ENCODE results near the gene SAMD14.

SAMD14 gene

DNA sequence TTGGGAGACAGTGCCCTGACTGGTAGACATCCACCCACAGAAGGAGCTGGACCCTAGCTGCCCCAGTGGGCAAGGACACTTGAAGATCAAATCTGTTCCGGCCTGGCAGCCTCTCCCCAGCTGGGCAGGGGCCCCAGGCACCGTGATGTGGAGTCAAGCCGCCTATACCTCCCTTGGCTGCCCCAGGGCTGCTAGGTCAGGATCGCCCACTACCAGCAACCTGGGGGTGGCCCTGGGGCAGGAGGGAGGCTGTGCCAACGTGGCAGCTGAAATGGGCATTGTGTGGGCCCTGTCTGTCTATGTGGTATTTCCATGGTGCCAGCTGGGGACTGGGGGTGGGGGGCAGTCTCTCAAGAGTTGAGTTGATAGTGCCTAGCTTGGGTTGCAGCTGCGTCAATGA is 33.9 kb downstream of the SAMD14 start:
- no peak for DNase-seq (ENCODE audit: low read depth)

DNA sequence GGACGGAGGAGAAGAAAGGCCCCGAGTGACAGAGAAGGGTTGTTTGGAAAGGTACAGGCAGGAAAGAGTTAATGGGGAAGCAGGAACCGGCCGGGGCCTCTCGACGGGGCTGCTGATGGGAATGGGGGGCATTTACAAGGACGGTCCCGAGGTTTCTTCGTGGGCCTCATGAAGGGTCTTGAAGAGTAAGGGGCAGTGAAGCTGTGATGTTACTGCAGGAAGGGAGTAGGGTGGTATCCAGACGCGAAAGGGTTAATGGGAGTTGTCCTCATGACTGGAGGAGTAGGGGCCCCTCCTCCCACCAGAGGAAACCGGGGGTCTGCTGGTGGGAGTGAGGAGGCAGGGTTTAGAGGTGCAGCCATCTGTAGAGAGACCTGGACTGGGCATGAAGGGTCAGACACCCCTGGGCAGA is 34.3 kb downstream of the SAMD14 start:
- no peak for DNase-seq (ENCODE audit: low read depth)

DNA sequence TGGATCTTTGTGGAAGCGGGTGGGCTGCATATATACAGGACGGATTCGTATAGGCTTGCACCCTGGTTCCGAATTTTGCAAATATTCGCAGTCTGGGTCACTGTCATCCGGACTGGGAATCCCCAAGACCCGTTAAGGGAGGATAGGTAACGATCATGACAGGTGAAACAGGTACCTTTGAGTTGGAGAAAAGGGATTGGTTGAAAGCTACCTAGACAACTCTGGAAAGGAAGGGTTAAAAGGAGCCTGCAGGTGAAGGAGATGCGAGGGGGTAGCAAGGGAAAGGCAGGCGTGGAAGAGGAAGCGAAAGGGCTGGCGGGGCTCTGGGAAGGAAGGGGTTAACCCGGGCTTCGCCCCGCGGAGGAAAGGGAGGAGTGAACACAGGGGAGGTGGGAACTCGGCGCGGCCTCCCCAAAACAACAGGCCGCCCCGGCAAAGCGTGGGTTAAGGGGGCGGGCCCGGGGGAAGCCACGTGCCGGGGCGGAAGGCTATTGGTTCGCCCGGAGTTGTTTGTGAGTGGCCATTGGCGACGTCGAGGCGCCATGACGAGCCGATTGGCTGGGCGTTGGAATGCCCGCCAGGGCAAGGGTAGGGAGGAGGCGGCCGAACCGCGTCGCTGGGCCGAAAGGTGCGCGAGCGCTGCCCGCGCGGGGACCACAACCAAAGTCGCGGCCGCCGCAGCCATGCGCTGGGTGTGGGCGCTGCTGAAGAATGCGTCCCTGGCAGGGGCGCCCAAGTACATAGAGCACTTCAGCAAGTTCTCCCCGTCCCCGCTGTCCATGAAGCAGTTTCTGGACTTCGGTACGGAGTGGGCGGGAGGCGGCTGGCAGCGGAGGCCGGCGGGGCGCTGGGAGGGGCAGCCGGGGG is 35.0 kb downstream of the SAMD14 start, which contains the start of gene PDK2:
TSS of gene PDK2 (plus strand) at position 599 of the 867 bp plus-strand sequence. CDS start at position 684, 85 bp downstream.
- peak; percentile 73 for DNase-seq (ENCODE audit: low read depth)

DNA sequence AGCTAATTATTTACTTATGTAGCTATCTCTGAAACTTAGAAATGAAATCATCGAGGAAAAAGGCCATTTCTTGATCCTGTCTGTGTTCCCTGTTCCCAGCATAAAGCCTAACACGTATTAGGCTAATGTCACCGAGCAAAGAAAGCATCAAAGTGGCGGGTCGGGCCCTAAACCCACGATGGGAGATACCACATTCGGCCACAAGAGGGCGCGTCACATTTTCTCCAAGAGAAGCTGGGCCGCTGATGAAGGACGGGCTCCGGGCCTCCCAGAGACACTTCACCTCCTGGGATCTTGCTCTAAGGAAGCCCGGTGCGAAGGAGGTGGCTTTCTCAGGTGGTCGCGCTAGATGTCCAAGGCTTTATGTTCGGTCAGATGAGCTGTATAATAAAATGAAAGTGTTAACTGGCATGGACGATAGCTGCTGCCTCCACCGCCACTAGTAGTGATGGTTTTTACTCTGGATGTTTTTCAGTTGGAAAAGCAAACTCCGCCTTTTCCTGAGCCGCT is 35.7 kb downstream of the SAMD14 start:
- peak; percentile 72 for DNase-seq (ENCODE audit: low read depth)

DNA sequence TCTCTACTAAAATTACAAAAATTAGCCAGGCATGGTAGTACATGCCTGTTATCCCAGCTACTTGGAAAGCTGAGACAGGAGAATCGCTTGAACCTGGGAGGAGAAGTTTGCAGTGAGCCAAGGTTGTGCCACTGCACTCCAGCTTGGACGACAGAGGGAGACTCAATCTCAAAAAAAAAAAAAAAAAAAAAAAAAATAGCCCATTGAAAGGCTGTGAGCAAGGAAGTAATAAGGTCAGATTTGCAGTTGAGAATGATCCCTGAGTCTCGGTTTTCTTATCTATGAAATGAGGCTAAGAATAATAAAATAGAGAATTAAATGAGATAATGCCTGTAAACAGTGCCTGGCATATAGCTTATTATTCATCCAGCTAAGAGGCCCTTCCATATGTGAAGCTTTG is 36.2 kb downstream of the SAMD14 start:
- no peak for DNase-seq (ENCODE audit: low read depth)

DNA sequence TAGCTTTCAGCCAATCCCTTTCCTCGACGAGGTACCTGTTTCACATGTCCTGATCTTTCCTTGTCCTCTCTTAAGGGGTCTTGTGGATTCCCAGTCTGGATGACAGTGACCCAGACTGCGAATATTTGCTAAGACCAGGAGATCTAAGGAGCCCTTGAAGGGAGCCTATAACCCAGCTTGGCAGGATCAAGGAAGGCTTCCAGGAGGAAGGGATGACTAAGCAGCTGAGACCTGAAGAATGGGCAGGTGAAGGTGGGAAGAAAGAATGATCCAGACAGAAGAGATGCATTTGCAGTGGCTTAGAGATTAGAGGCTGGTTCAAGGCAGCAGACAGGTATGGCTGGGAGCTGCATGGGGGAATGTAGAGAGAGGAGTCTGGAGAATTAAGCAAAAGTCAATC is 36.7 kb downstream of the SAMD14 start:
- DNase-seq (ENCODE audit: low read depth): no peak

DNA sequence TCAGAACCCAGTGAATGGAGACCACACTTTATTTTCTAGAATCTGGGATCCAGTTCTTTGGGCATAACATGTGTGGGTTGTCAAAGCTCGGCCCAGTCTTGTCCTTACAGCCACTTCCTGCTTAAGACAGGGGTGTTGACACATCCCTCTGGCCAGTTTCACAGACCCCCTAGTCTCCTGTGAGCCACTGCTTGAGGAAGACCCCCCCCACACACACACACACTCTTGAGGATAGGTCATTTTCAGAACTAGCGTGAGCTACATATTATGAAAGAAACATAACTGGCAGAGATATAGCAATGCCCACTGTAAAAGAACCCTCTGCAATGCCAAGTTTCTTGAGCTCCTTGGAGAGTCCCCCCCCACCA is 38.1 kb downstream of the SAMD14 start:
- DNase-seq (ENCODE audit: low read depth): no peak

DNA sequence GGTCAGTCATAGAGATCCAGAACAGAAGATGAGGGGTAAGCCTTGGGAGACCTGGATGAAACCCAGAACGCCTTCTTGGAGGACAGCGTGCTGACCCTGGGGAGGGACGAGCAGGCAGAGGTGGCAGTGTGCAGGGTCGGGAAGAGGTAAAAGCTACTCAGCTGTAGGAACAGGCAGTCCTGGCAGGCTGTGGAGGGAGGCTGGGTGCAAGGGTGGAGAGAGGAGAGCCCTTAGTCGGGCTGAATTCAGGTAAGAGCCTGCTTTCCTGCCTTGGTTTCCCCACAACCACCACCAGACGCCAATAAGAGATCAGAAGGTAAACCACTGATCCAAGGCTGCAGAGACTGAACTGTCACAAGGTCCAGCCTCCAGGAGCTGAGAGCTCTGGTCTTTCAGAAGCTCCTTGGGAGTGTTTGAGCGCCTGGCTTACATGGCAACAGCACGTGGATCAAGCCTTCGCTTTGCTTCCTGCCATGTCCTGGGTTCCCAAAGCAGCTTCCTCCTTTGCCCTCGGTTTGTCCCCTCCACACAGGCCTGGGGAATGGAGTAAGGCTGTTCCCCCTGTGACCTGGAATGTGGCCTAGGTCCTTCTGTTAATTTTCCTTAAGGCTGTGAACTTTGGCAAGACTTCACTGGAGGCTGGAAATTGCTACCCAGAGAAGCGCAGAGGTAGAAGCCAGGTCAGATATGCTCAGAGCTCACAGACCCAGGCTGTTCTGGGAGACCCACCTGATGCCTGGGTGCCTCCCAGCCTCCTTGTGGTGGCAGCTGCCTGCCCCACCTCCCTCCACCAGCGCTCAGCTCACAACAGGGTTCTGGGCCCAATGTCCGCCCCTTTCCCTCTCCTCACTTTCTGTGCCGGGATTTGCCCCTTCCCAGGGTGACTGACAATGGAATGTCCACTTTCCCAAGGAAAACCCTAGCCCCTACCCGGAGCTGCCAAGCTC is 38.7 kb downstream of the SAMD14 start:
- DNase-seq (ENCODE audit: low read depth): no peak

DNA sequence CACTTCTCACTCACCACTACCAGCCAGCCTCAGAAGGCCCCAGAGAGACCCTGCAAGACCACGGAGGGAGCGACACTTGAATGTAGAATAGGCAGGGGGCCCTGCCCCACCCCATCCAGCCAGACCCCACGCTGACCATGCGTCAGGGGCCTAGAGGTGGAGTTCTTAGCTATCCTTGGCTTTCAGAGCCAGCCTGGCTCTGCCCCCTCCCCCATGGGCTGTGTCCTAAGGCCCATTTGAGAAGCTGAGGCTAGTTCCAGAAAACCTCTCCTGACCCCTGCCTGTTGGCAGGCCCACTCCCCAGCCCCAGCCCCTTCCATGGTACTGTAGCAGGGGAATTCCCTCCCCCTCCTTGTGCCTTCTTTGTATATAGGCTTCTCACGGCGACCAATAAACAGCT is 39.9 kb downstream of the SAMD14 start:
- no peak for DNase-seq (ENCODE audit: low read depth)

DNA sequence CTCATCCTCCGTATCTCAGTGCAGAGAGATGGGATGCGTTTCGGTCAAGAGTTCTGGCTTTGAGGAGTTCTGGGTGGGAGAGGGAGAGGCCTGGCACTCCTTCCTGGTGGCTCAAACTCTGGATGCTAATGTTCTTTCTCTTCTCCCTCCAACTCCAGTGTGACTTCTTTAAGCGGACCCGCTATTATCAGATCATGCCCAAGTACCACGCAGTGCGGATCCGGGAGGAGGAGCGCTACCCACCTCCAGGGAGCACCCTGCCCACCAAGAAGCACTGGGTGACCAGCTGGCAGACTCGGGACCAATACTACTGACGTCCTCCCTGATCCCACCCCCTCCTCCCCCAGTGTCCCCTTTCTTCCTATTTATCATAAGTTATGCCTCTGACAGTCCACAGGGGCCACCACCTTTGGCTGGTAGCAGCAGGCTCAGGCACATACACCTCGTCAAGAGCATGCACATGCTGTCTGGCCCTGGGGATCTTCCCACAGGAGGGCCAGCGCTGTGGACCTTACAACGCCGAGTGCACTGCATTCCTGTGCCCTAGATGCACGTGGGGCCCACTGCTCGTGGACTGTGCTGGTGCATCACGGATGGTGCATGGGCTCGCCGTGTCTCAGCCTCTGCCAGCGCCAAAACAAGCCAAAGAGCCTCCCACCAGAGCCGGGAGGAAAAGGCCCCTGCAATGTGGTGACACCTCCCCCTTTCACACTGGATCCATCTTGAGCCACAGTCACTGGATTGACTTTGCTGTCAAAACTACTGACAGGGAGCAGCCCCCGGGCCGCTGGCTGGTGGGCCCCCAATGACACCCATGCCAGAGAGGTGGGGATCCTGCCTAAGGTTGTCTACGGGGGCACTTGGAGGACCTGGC is 40.8 kb downstream of the SAMD14 start:
- no peak for DNase-seq (ENCODE audit: low read depth)

DNA sequence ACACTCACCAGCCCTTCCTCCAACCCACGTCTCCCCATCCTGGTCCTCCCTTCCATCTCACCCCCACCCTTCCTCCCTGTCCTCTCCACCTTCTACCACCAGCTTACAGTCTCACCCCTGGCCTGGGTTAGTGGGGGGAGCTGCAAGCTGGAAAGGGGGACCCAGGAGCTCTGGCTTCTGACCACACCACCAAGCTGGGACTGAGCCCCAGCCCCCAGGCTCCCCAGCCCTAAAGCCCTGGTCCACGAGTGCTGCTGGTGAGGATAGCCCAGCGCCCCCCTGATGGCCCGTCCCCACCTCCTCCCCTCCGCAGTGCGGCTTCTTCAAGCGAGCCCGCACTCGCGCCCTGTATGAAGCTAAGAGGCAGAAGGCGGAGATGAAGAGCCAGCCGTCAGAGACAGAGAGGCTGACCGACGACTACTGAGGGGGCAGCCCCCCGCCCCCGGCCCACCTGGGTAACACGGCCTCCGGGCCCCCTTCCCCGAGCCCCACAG is 42.0 kb downstream of the SAMD14 start:
- no peak for DNase-seq (ENCODE audit: low read depth)

DNA sequence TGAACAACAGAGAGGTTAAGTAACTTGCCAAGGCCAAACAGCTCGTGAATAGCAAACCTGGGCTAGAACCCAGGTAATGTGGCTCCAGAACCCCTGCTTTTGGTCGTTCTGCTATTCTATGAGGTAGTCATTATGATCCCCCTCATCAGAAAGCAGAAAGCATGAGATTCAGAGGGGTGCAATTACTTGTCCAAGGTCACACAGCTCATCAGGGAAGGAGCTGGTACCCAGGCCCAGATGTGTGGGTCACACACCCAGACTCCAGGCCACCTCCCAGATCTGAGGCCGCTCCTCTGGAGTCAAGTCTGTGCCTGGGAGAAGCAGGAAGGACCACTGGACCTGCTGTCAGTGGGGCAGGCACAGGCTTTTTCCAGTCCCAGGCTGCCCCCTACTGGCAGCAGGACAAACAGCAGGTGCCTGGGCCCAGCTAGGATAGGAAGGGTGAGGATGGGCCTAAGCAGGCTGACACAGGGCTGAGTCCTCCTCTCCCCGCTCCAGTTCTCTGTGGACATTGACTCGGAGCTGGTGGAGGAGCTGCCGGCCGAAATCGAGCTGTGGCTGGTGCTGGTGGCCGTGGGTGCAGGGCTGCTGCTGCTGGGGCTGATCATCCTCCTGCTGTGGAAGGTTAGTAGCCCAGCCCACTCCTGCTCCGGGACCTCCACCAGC is 42.6 kb downstream of the SAMD14 start:
- peak; percentile 38 for DNase-seq (ENCODE audit: low read depth)

DNA sequence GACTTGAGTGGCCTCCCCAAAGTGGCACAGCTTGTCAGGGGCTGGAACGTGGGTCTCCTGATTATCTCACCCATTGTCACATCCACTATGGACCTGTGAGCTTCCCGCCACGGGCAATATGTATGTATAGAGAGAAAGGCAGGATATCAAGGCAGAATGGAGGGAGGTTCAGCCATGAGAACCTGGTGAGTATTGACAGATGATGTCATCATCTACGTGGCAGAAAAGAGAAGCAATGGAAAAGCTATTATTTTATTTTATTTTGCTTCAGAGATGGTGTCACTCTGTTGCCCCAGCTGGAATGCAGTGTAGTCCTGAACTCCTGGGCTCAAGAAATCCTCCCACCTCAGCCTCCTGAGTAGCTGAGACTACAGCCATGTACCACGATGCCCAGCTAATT is 48.2 kb downstream of the SAMD14 start:
- no peak for DNase-seq (ENCODE audit: low read depth)

DNA sequence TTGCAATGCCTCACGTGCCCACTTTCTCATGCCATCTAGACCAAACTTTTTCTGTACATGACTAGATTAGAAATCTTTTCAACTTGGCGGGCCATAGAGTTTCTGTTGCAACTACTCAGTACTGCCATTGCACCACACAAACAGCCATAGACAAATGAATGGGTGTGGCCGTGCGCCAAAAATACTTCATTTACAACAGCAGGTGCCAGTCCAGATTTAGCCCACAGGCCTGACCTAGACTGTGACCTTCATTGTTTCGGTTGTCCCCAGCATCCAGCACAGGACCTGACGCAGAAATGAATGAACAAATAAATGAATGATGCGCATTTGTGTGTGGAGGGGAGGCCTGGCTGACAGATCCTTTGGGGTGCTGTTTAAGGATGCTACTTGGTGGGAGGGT is 49.1 kb downstream of the SAMD14 start:
- DNase-seq (ENCODE audit: low read depth): no peak

DNA sequence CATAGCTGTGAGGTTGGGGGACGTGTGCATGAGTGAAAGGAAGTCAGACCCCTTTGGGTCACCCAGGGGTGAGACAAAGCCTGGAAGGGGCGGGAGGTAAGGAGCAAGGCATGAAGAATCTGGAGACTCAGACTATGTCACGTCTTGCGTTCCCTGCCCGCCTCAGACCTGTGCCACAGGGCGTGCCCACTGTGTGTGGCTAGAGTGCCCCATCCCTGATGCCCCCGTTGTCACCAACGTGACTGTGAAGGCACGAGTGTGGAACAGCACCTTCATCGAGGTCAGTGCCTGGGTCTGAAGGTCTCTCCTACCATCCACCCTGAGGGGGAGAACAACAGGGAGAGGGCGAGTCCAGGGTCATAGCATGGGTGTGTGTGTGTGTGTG is 49.9 kb downstream of the SAMD14 start:
- no peak for DNase-seq (ENCODE audit: low read depth)

DNA sequence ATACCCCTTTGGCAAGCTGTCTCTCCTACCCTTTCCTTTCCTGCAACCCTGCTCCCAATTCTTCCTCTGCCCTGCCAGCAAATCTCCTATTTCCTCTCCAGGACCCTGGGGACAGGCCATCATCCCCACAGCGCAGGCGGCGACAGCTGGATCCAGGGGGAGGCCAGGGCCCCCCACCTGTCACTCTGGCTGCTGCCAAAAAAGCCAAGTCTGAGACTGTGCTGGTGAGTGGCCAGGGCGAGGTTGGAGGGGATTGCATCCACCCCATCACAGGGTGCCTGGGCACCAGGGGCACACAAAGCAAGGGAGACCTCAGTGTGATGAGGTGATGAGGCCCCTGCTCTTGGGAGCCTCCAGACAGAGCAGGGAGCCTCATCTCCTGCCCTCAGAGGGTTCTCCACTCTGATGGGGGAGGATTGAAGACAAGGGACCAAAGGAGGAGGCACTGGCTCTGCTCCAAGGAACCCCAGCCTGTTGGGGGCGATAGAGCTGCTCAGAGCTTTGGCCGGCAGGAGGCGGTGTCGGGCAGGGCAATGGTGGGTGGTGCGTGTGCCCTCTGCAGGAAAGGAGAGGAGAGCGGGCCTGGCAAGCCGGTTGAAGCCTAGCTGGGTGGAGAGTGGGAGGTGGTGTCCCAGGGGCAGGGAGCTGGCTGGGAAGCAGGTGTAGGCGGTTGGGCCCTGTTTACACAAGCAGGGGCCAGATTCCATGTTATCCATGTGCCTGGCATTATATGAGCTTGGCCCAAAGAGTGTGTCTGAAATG is 50.4 kb downstream of the SAMD14 start:
- DNase-seq (ENCODE audit: low read depth): no peak

DNA sequence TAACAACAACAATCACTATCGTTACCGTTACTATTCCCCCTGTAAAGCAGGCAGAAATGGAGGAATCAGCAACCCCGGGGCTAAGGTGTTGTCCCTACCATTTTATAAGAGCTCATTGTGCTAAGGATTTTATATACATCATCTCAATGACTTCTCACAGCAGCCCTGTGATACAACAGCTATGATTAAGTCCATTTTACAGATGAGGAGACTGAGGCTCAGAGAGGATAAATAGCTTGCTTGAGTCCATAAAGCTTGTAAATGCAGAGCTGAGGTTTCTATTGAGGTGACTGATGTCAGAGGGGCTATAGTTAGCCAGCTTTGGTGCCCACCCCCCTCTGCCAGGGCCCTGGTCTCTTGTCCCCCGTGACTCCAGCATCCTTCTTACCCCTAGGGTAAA is 51.5 kb downstream of the SAMD14 start:
- no peak for DNase-seq (ENCODE audit: low read depth)

DNA sequence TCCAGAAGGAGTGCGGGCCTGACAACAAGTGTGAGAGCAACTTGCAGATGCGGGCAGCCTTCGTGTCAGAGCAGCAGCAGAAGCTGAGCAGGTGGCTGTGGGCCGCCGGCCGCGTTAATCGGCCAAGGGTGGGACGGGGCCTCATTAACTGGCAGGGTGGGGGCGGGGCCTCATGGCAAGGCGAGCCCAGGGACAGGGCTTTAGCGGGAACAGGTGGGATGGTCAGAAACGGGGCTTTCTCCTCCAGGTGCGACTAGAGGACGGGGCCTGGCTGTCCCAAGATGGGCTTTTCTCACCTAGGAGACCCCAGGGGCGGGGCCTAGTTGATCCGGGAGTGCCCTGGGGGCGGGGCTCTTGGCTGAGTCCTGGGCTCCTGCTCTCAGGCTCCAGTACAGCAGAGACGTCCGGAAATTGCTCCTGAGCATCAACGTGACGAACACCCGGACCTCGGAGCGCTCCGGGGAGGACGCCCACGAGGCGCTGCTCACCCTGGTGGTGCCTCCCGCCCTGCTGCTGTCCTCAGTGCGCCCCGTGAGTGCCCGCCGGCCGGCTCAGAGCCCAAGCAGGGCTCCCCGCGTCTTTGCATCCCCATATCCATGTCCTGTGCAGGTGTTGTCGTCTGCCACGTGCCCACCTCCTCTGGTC is 53.2 kb downstream of the SAMD14 start:
- DNase-seq (ENCODE audit: low read depth): no peak

DNA sequence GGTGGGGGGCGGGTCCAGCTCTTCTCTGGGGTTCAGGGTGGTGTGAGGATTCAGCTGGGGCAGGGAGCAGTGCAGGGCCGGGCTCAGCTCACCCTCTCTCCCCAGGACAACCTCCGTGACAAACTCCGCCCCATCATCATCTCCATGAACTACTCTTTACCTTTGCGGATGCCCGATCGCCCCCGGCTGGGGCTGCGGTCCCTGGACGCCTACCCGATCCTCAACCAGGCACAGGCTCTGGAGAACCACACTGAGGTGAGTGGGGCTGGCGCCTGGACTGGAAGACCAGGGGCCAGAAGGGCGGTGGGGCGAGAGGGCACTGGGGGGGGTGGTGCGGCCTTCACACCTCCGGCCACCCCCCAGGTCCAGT is 53.8 kb downstream of the SAMD14 start:
- no peak for DNase-seq (ENCODE audit: low read depth)
